A673 (cell line): ENCODE measurements around the gene SLC25A47.

Experiments
- EZH2 ChIP-seq: fragments of 200-600 bp; sonication (generic); IDR thresholded peaks from 2 replicates; pipeline ENCODE4 v1.6.1; 2017; ENCODE audit warnings: borderline replicate concordance, low read depth, mild to moderate bottlenecking, mixed read lengths, antibody characterized with exemption, low read length; ENCODE audit not compliant: poor library complexity, severe bottlenecking
- TF ChIP-seq, protein P1 (sequence below): fragments of 300-800, 200-600 bp; sonication (generic); conservative IDR thresholded peaks from 2 replicates; pipeline ENCODE4 v1.5.1; 2017; ENCODE audit warnings: low read depth, mild to moderate bottlenecking, antibody characterized with exemption, low read length, moderate library complexity, mixed read lengths

DNA sequence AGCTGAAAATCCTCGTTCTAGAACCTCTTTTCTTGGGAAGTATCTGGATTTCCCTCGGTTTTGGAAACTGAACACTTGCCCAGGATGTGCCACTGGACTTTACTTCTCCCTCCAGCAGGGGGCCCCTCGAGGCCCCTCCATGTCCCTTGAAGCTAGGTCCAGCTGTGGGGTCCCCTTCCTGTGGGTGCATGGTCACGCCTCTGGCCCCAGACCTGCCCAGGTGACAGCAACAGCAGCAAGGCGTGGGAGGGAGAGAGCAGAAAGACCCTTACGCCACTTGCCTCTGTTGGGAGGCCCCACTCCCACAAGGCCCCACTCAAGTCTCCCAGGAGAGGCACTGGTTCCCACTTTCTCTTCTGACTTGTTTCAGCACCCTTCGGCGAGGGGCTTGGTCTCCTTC, 20.0 kb upstream of the SLC25A47 start:
- TF ChIP-seq, protein P1, sequence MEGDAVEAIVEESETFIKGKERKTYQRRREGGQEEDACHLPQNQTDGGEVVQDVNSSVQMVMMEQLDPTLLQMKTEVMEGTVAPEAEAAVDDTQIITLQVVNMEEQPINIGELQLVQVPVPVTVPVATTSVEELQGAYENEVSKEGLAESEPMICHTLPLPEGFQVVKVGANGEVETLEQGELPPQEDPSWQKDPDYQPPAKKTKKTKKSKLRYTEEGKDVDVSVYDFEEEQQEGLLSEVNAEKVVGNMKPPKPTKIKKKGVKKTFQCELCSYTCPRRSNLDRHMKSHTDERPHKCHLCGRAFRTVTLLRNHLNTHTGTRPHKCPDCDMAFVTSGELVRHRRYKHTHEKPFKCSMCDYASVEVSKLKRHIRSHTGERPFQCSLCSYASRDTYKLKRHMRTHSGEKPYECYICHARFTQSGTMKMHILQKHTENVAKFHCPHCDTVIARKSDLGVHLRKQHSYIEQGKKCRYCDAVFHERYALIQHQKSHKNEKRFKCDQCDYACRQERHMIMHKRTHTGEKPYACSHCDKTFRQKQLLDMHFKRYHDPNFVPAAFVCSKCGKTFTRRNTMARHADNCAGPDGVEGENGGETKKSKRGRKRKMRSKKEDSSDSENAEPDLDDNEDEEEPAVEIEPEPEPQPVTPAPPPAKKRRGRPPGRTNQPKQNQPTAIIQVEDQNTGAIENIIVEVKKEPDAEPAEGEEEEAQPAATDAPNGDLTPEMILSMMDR = peak; percentile 75
- no peak for TF ChIP-seq EZH2
